Non-pigmented ciliary epithelial cell (primary cell): ENCODE results near the gene RXFP3.
A peak's percentile ranks its signal among the peaks of the same experiment; 100 is the strongest.
"Not testable (repeated sequence)": the region's sequence is repeated elsewhere in the genome, so short reads cannot be mapped to it uniquely, and the experiment has no call there.

ENCODE experiments used
- DNase-seq: peaks from one replicate; pipeline ENCODE4 v3.0.0-alpha.2; 2010; ENCODE audit warnings: low read depth

RXFP3 gene

DNA sequence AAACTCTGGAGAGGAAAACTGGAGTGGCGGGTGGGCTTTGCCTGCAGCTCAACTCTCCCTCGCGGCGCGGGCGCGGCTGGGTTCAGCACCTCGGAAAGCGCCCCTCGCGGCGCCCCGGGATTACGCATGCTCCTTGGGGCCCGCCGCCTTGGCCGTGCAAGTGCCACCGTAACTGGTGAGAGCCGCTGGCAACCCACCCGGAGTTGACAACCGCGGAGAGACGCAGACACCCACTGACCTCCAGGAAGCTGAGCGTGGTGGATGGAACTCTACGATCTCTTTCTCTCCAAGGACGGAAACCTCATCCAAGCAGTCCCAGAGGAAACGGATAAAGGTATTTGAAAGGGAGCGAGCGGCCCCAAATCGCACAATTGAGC is 194 bp upstream of the RXFP3 start:
- DNase-seq: no peak

DNA sequence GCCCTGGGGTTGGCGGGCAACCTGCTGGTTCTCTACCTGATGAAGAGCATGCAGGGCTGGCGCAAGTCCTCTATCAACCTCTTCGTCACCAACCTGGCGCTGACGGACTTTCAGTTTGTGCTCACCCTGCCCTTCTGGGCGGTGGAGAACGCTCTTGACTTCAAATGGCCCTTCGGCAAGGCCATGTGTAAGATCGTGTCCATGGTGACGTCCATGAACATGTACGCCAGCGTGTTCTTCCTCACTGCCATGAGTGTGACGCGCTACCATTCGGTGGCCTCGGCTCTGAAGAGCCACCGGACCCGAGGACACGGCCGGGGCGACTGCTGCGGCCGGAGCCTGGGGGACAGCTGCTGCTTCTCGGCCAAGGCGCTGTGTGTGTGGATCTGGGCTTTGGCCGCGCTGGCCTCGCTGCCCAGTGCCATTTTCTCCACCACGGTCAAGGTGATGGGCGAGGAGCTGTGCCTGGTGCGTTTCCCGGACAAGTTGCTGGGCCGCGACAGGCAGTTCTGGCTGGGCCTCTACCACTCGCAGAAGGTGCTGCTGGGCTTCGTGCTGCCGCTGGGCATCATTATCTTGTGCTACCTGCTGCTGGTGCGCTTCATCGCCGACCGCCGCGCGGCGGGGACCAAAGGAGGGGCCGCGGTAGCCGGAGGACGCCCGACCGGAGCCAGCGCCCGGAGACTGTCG is 976 bp downstream of the RXFP3 start:
- no peak for DNase-seq

DNA sequence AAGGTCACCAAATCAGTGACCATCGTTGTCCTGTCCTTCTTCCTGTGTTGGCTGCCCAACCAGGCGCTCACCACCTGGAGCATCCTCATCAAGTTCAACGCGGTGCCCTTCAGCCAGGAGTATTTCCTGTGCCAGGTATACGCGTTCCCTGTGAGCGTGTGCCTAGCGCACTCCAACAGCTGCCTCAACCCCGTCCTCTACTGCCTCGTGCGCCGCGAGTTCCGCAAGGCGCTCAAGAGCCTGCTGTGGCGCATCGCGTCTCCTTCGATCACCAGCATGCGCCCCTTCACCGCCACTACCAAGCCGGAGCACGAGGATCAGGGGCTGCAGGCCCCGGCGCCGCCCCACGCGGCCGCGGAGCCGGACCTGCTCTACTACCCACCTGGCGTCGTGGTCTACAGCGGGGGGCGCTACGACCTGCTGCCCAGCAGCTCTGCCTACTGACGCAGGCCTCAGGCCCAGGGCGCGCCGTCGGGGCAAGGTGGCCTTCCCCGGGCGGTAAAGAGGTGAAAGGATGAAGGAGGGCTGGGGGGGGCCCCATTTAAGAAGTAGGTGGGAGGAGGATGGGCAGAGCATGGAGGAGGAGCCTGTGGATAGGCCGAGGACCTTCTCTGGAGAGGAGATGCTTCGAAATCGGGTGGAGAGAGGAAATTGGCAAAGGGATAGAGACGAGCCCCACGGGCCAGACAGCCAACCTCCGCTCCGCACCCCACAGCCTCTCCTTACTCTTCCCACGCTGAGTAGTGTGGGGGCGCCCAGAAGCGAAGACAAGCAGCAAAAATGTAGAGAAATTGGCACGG is 1.7 kb downstream of the RXFP3 start:
- no peak for DNase-seq

DNA sequence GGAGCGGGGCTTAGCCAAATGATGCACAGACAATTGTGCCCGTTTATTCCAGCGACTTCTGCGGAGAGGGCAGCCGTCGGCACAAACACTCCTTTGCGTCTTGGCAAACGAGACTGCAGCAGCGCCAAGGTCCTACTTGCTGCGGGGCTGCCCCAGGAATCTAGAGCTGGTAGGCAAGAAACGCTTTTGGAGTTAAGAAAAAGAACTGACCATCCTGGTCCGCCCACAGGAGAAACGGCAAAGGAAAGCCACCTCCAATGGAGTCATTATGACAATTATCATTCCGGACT is 2.3 kb downstream of the RXFP3 start:
- no peak for DNase-seq

DNA sequence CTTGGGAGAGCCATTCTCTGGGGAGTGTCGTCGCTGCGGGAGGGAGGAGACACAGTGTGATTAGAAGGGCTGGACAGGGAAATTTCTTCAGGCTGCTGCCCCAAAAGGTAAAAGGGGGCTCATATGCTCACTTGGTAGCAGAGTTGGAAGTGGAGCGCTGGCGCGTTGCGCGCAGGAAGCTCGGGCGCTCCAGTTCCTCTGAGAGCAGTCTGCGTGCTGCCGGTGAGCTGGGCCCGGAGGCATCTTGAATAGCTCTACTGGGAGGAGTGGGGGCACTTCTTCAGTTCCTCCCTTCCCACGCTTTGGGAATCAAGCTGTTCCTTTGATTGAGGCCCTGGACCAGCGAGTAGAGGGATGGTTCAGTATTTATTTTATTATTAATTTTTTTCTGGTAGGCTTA is 2.7 kb downstream of the RXFP3 start:
- DNase-seq: no peak

DNA sequence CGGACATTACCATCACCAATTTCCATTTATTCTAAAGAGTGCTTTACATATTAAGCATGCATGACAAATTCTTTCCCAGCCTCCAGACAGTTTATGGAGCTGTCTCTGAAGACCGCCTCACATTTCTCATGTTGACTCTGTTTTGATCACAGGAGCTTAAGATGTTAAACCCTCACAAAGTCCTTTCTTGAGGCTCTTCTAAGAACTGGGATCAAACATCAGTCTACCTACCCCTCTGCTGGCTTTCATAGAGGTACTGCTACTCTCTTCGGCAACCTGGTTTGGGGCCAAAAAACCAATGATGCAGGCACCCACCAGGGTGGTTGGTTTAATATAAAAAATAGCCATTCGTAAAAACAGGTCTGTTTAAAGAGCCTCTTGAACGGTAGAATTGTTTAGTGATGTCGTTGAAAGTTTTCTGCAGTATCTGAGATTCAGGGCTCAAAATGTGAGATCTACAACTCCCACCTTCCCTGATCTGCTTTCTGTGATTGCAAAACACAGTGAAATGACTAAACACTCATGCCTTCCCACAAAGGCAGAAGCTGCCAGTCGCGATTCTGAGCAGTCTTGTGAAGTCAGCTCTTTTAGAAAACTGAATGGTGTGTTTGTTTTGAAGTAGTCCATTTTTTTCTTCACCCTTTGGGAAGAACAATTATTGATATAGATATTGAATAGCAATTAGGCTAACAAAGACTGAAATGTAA is 3.5 kb downstream of the RXFP3 start:
- peak; percentile 34 for DNase-seq

DNA sequence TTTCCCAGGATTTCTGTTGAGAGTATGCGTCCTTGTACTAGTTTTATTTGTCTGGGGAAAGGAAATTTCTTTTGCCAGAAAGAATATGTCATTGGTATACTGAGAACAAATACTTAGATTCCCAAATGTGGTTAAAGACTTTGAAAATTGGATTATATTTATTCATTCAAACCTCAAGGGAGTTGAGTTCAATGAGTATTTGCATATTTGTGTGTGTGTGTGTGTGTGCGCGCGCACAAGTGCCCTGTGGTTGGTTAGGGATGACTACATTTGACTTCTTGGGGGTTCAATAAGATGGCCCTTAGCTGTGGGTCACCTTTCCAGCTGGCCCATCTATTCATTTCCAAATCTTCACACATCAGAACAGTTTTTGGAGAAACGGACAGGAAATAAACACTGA is 4.9 kb downstream of the RXFP3 start:
- no peak for DNase-seq

DNA sequence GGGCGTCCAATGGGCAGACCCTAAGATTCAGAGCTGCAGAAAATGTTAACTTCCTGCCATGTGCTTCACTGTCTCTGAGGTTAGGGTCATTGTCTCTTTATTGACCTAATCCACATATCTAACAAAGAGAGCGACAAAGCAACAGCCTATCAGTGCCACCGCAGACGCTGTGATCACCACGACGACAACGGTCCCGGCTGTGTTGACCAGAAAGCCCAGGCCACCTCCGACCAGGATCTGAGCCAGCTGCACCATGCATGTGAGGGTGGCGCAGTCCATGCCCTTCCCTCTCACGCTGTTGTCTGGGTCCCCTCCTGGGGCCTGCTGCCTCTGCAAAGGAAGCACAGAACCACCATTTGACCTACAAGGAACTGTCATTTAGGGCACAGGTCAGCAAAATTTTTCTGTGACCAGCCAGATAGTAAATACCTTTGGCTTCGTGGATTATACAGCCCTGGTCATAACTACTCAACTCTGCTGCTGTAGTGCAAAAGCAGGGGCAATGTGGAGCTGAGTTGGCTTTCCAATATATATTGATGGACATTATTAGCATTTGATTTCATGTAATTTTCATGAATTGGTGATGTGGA is 8.5 kb downstream of the RXFP3 start:
- DNase-seq: no peak

DNA sequence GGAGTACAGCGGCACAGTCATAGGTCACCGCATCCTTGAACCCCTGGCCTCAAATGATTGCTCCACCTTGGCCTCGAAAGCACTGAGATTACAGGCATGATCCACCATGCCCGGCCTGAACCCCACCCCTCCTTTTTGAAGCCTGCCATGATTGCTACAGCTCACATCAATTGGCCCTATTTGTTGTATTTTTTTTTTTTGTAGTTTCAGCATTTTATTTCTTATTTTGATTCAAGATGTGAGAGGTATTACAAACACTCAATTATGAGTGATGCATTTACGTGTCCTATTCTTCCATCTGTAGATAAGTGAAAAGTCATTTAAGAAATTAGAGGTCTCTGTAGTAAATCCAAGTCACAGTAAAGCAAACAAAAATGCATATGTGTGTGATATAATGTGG is 16.0 kb downstream of the RXFP3 start:
- not testable (repeated sequence) for DNase-seq

DNA sequence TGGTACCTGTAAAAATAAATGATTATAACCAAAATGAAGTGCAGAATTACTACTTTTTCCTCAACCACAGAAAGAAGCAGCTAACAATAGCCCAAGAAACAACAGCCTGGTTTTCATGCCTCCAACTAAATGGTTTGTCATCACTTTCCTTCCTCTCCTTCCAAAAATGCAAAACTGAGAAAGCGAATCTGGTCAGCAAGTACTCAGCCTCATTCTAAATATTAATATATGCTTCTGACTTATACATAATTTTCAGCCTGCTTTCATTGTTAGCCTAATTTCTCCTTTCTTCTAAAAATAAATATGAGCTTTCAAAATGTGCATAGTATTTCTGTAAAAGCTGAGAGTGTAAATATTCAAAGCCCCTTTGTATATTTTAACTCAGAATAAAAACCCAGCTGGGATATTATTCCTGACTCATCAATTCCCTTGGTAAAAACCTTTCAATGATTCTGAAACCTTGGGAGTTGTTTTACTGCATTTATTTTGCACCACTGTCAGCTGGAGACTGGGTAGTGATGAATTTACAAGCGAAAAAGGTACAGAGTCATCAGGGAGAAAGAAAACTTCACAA is 21.5 kb downstream of the RXFP3 start:
- no peak for DNase-seq

DNA sequence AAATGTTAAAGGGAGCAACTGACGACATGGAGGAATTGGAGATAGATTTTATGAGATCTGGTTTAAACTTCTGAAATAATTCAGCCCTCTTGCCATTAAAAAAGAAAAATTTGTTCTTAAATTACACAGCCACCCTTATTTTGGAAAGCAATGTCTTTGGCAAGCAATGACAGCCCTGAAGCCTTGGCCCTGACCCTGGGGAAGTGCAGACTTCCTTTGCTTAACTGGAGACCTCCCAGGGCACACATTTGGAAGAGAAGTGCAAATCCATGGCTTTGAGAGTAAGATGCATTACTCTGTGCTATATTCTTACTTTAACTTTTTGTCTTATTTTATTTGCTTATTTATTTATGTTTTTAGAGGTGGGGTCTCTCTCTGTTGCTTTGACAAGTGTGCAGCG is 22.0 kb downstream of the RXFP3 start:
- DNase-seq: no peak

DNA sequence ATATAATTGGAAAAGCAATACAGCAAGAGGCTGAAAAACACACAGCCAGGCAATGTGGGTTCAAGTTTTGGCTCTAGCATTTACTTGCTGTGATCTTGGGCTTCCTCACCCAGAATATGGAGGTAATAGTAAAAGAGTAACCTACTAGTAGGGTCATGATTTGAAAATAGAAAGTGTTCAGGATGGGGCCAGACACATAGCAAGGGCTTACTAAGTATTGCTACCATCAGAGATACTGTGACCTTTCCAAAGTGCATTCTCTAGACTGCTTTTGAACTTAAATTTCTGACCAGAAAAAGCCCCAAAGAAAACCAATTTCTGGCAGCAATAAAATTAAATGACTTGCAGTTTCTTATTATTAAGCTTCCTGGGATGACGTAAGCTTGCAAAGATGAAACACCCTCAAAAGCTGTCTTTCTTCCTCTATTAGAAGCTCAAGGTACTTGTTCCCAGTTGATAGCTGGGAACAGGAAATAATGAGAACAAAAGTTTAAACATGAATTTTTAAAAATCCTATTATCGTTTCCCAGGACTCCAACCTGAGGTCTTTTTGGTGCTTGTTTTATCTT is 28.0 kb downstream of the RXFP3 start:
- no peak for DNase-seq

DNA sequence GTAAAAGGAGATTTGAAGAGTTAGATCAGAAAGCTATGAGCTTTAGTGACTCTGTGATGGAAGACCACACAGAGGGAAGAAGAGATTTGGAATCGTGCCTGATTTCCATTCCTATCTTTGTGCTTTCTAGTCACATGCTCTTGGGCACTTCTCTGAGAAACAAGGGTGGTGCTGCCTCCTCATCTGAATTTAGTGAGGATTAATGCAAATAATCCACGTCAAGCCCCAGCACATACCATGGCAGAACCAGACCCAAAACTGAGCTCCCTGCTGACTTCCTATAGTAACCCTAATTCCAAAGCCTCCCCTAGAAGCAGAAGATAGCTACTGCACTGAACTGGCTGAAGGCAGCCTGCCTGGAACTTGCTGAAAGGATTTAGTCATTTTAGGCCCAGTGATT is 30.6 kb downstream of the RXFP3 start:
- no peak for DNase-seq

DNA sequence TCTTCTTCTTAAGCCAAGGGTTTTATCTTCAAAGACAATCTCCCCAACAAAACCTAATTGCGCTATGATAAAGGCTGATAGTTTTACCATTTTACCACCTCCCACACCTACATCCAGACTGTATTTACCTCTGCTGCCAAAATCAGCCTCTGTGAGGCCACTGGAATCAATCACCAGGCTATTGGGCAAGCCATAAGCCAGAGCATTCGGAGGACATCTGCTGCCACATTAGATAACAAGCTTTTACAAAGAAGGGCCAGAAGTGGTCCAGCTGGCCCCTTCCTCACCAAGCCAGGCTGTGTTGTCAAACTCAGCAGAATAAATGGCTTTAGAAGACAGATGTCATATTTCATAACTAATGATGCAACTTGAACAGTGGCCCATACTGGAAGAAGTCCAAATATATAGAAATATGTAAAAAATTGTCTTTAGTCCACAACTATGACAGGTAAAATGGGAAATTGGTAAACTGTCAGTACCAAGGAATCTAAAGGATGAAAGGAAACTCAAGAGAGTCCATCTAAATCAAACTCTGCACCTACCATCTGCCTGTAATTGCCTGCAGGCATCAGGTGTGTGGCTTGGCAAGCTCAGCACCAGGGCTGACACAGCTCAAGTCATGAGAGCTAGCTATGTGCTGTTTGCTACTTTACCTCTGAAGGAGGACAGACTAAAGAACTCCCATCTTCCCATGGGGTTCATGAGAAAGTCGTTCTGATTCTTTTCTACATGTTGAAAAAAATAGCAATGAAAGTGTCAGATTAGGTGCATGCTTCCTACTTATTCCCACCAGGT is 32.2 kb downstream of the RXFP3 start:
- DNase-seq: no peak

DNA sequence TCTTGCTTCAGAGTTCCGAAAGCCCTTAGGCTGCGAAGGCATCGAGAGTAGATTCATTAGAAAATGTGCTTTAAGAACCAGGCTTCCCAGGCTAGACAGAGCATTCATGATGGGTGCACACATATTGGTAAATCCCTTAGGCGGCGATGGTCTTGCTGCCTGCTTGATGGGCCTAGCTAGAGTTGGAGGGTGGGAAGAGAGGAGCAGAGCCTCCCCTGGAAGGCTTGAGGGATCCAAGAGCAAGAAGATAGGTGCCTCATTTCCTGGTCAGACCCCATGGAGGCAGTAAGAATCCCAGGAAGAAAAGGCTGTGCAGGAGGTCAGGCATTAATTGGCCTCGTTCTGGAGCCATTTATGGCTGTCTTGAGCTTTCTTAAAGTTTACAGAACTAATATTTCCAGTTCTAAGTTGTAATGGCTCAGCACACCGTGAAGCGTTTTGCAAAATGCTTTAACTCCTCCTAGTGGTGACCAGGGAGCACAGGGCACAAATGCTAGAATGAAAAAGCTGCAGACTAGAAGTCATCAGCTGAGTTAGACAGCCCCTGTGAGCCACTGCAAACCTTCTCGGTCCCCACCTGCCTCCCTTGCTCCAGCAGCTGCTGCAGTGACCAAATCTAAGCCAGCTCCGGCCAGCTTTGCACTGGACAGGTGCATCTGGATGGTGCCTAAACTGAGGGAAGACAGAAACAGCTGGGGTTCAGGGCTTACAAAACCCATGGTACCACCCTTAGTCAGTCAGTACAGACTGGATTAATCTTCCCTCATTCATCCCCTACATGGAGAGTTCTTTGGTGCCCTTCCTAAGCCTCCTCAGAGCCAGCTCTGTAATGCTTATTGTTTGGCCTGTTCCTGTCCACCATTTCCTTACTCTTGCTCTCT is 33.6 kb downstream of the RXFP3 start:
- DNase-seq: peak; percentile 28

DNA sequence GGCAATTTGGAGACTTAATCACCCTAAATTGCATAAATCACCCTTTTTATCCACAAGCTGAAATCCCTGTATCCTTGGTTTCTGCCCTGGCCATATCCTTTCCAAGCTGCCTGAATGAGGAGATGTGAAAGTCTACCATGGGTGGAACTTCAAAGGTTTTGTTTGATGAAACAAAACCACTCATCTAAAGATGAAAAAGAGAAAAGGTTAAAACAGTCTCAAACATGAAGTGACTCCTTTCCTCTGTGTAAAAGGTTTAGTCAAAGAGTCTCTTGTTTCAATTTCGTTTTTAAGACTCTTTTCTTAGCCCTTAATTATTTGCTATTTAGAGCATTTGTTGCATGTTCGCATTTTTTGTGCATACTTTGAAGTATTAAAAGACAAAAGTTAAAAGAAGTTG is 37.1 kb downstream of the RXFP3 start:
- no peak for DNase-seq

DNA sequence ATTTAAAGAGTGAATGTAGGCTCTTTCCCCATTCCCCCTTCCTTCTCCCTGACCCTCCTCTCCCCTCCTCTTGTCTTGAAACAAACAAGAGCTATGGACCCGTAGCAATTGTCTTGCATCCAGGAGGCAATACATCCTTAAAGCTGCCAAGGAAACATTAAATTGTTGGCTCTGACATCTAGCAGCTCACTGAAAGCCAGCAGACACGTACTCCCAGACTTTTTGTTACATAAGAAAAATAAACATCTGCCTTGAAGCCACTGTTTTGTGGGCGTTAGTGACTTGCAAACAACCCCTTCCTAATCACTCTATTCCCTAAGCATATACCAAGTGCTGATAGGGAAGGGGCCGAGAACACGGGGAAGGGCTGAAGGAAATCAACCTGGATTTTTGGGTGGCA is 39.7 kb downstream of the RXFP3 start:
- no peak for DNase-seq

DNA sequence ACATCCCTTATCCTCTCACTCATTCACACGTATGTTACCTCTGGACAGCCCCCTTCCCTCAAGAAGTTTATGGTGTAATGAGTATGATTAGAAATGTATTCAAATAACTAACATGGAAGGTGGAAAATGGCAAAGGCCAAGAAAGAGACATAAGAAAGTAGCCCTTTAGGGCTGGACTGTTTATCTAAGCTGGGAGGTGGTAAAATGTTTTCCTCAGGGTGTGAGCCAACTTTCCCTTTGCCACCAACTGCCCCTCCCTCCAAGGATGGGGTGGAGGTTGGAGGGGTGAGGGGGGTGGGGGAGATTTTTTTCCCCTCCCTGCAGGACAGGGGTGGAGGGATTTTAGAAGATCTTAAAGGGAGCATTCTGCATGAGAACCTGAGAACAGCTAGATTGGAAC is 40.1 kb downstream of the RXFP3 start:
- DNase-seq: no peak

DNA sequence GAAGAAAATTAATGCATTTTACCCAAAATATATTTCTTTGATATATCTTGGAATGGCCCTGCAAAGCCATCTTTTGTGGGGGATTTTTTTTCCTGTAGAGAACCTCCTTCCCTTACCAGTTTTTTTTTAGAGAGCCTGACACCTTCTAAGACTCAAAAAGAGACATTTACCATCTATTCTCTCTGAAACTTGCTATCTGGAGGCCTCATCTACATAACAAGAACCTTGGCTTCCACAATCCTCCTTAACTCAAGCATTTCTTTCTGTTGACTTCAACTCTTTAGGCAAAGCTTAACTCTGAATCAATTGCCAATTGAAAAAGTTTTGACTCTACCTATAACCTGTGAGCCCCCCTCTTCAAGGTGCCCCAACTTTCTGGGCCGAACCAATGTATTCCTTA is 42.1 kb downstream of the RXFP3 start:
- DNase-seq: no peak

DNA sequence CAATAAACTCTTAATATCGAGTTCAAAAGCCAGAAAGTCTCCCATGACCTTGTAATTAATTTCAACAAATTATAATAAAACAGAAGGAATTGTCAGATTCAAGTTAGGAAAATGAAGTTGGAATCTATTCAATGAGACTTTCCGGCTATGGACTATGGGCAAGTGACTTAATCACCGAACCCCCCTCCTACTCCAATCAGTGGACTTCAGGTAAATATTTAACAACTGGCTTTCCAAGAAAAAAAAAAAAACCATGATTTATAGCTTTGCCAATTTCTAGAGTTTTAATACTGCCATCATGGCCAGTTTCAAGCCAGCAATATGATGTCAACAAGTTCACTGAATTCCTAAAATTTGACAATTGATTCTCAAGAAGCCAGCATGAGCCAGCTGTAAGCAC is 43.8 kb downstream of the RXFP3 start:
- no peak for DNase-seq
